Transverse colon (tissue), 4 donors: ENCODE results near the gene SURF6. TPM values are rescaled to one million over a fixed set of nuclear protein-coding genes. Genes with fewer than 3 reads are reported as not detected.

Source experiments
- DNase-seq: peaks from one replicate; pipeline ENCODE4 v3.0.0-alpha.2; 2019
- H3K27ac ChIP-seq, 4 donors: fragments of 200-600 bp; sonication (generic); 2 replicates each; pipeline ENCODE4 v1.5.1; 2016 to 2018; ENCODE audit warnings: inconsistent platforms in 4 of 4
- H3K27me3 ChIP-seq: fragments of 200-600 bp; sonication (generic); 2 replicates; pipeline ENCODE4 v1.5.1; 2017; ENCODE audit warnings: inconsistent platforms
- H3K36me3 ChIP-seq, 4 donors: fragments of 200-600 bp; sonication (generic); 2 replicates each; pipeline ENCODE4 v1.5.1; 2017 to 2019; ENCODE audit warnings: inconsistent platforms in 4 of 4
- H3K4me1 ChIP-seq, 4 donors: fragments of 200-600 bp; sonication (generic); 2 replicates each; pipeline ENCODE4 v1.5.1; 2017 to 2020; ENCODE audit warnings: inconsistent platforms in 4 of 4
- H3K4me3 ChIP-seq, 4 donors: fragments of 200-600 bp; sonication (generic); 1 replicate in 1 of 4; 2 replicates in 3 of 4; pipeline versions ENCODE4 v1.5.1 to v1.6.1; 2017 to 2019; ENCODE audit warnings: inconsistent platforms in 4 of 4
- H3K9me3 ChIP-seq, 2 donors: fragments of 200-600 bp; sonication (generic); 2 replicates each; pipeline ENCODE4 v1.5.1; 2017 to 2019; ENCODE audit warnings: inconsistent platforms in 2 of 2
- EP300 ChIP-seq: sonication (generic); formaldehyde crosslinking; IDR thresholded peaks from one replicate; pipeline ENCODE4 v1.6.1; 2017; ENCODE audit warnings: antibody characterized with exemption, low read depth
- POLR2A ChIP-seq: fragments of 450-650 bp; IDR thresholded peaks from one replicate; pipeline ENCODE4 v1.6.1; 2016; ENCODE audit warnings: antibody characterized with exemption, mild to moderate bottlenecking, moderate library complexity
- POLR2AphosphoS5 ChIP-seq, 3 donors: sonication (generic); formaldehyde crosslinking; IDR thresholded peaks; one replicate each; pipeline ENCODE4 v1.6.1; 2016; ENCODE audit warnings: antibody characterized with exemption in 3 of 3
- WGBS, 2 donors: methylation state at CpG; one replicate each; pipeline ENCODE4 v1.1.5; 2018; ENCODE audit warnings: low coverage in 1 of 2; 5-methylcytosine and 5-hydroxymethylcytosine counted together
- in situ Hi-C, 4 donors: fragments of 200-750 bp; cut with MboI; loops; one replicate each; pipeline versions ENCODE4 v1.15.0 to v1.15.1; 2017; ENCODE audit warnings: low sequenced_read_pairs in 3 of 4, low pct_ligation_motif_present in 1 of 4, low pct_unique_long_range_greater_than_20kb in 1 of 4
- intact Hi-C: fragments of 100-400 bp; cut with DNase I; formaldehyde crosslinking; loops from one replicate; pipeline ENCODE4 v1.15.1; 2023; ENCODE audit warnings: low total_unique reads
- total RNA-seq, 4 donors: library from RNA; depleted of rRNA; stranded (reverse); fragments of >200 nt; gene quantifications; one replicate each; pipeline ENCODE4 v1.1.0, GENCODE V29; 2016
- TF ChIP-seq, protein P1 (sequence below), 5 experiments: fragments of 200-600 bp in 3 of 5; fragments of 450-650 bp in 2 of 5; sonication (generic) in 3 of 5; IDR thresholded peaks; 1 replicate in 2 of 5; 2 replicates in 3 of 5; pipeline ENCODE4 v1.5.1; 2016 to 2017; ENCODE audit warnings: antibody characterized with exemption in 5 of 5, inconsistent platforms in 3 of 5, mild to moderate bottlenecking in 2 of 5, moderate library complexity in 1 of 5

SURF6 gene
- total RNA-seq, 4 donors from 2014 or later, result 18.1 to 61.3 (median 22.5) TPM

DNA sequence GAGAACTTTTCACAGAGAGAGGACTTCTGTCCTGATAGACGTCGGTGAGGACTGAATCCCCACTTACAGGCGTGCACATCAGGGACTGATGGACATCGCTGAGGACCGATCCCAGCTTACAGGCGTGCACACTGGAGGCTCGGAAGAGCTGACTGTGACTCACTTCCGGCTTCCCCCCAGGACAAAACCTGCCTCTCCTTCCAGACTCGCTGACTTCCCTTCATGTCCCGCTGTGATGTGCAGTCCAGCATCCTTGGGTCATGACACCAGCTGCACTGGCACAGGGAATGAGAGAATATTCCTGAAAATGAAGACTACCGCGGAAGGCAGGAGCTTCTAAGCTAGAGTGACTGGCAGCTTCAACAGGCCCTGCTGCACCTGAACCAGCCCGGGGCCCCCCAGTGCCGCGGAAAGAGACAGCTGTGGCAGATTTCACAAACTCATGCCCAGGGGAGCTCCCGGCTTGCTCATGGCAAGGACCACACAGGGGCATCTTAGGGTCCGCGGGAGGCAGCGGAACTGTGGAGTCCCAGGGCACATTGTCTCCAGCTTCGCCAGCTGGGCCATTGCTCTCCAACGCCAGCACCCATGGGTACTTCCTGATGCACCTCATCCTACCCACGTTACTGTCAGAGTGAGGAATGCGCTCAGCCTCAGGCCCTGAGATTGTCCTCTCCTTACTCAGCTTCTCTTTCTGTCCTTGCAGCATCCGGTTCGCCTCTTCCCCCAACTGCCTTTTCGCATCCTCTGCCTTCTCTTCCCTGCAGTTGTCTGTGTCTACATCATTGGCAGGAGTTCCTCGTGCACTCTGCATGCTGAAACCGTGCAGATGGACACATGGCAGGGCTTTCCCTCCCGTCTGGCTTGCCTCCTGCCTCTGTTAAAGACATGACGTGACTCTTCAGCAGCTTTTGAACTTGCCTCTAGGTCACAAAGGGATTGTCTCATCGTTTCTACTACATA lies 29.5 kb downstream of the SURF6 start:
- no peaks in the 10 kb centered on the region for H3K4me1 ChIP-seq
- DNase-seq, result no peak
- H3K27me3 ChIP-seq, result no peaks in the 10 kb centered on the region
- H3K4me3 ChIP-seq, result no peak overlapping the region
- H3K27ac ChIP-seq, result no peak overlapping the region
- 49 to 74% methylated on average over 6 to 25 of the region's 31 CpGs for WGBS, 2 donors
- intact Hi-C loops, result no loop called here
- no peaks in the 10 kb centered on the region for H3K36me3 ChIP-seq
- no peak for TF ChIP-seq EP300
- no peak for TF ChIP-seq POLR2AphosphoS5 (IDR thresholded peaks at IDR 0.05)
- TF ChIP-seq, protein P1, sequence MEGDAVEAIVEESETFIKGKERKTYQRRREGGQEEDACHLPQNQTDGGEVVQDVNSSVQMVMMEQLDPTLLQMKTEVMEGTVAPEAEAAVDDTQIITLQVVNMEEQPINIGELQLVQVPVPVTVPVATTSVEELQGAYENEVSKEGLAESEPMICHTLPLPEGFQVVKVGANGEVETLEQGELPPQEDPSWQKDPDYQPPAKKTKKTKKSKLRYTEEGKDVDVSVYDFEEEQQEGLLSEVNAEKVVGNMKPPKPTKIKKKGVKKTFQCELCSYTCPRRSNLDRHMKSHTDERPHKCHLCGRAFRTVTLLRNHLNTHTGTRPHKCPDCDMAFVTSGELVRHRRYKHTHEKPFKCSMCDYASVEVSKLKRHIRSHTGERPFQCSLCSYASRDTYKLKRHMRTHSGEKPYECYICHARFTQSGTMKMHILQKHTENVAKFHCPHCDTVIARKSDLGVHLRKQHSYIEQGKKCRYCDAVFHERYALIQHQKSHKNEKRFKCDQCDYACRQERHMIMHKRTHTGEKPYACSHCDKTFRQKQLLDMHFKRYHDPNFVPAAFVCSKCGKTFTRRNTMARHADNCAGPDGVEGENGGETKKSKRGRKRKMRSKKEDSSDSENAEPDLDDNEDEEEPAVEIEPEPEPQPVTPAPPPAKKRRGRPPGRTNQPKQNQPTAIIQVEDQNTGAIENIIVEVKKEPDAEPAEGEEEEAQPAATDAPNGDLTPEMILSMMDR (IDR thresholded peaks at IDR 0.05), result no peak
- no peak for TF ChIP-seq POLR2A
- no peaks in the 10 kb centered on the region for H3K9me3 ChIP-seq
- in situ Hi-C loops, result no loop called here

DNA sequence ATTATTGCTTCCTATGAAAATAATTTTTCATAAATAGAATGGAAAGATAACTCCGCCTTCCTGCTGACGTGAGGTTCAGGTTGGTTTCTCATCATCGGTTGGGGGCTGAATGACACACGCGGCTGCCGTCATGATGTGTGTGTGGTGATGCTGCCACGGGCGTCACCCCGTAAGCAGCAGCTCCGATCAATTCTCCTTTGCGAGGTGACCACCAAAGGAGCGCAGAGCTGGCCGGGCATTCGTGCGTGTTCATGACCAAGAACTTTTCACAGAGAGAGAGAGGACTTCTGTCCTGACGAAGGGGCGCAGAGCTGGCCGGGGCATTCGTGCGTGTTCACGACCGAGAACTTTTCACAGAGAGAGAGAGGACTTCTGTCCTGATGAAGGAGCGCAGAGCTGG lies 30.3 kb downstream of the SURF6 start:
- intact Hi-C loops, result no loop called here

DNA sequence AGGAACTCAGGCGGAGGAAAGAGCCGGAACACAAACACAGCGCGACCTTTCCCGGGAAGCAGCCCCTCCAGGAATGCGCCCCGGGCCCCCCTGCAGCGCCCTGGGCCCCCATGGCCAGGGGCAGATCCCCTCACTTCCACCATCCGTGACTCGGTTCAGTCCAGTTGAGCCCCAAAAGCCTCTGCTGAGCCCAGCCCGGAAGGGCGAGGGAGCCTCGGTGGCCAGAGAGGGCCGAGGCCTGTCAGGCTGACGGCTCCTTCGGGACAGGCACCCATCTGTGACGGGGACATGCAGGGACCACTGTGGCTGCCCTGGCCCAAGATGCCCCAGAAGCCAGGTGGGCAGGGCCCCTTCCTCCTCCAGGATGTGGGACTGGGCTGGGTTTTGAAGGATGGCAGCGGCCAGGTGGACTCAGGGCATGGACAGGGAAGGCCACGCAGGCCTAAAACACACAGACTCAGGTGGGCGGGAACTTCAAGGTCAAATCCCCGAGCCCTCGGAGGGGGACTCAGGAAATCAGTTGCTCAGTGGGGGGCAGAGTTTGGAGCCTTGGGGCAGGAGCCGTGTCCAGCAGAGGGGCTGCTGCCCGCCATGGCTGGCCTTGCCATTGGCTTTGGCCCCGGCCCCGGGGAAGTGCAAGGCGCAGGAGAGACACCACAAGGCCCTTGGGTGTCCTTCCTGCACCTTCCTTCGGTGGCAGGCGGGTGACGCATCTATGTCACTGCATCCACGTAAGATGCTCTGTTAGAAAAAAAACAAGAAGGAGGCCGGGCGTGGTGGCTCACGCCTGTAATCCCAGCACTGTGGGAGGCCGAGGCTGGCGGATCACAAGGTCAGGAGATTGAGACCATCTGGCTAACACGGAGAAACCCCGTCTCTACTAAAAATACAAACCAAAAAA lies 31.3 kb downstream of the SURF6 start:
- no peaks in the 10 kb centered on the region for H3K27me3 ChIP-seq
- no peak overlapping the region for H3K27ac ChIP-seq
- H3K4me3 ChIP-seq, result no peak overlapping the region
- in situ Hi-C loops, result no loop called here
- H3K36me3 ChIP-seq, result no peaks in the 10 kb centered on the region
- 65 to 91% methylated on average over 2 to 37 of the region's 38 CpGs for WGBS, 2 donors
- H3K9me3 ChIP-seq, result no peaks in the 10 kb centered on the region
- intact Hi-C loops, result no loop called here
- no peak for DNase-seq
- TF ChIP-seq POLR2A (no peak), POLR2AphosphoS5 (IDR thresholded peaks at IDR 0.05) (no peak), EP300 (no peak)
- TF ChIP-seq, protein P1 (IDR thresholded peaks at IDR 0.05), result no peak
- no peaks in the 10 kb centered on the region for H3K4me1 ChIP-seq

More for the DNA sequence above, 30.3 kb downstream of the SURF6 start:
- no peak for DNase-seq
- 78 to 84% methylated on average over 5 to 22 of the region's 23 CpGs for WGBS, 2 donors
- Histone ChIP-seq H3K36me3 (no peaks in the 10 kb centered on the region), H3K9me3 (no peaks in the 10 kb centered on the region), H3K4me3 (no peak overlapping the region), H3K27me3 (no peaks in the 10 kb centered on the region), H3K4me1 (no peaks in the 10 kb centered on the region), H3K27ac (no peak overlapping the region)
- in situ Hi-C loops, result no loop called here
- TF ChIP-seq POLR2AphosphoS5 (IDR thresholded peaks at IDR 0.05) (no peak), POLR2A (no peak), EP300 (no peak)
- TF ChIP-seq, protein P1 (IDR thresholded peaks at IDR 0.05), result no peak

DNA sequence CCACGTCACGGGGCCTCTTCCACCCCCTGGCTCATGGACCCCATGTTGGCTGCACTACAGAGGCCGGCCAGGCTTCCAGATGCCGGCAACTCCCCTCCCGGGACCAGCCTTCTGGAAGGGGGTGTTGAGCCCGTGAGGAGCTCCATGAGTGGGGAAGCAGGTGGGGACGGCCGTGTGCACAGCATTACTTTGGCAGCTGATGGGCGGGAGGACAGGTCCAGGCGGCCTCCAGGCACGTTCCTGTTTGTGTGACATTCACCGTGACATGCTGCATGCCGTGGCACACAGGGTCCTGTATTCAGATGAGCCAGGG lies 31.9 kb downstream of the SURF6 start:
- 80% methylated on average over 13 of the region's 13 CpGs; no CpG with 5 or more reads in 1 of the 2 donors for WGBS, 2 donors
- Histone ChIP-seq H3K27ac (no peak overlapping the region), H3K4me1 (no peaks in the 10 kb centered on the region), H3K36me3 (no peaks in the 10 kb centered on the region), H3K9me3 (no peaks in the 10 kb centered on the region), H3K27me3 (no peaks in the 10 kb centered on the region), H3K4me3 (no peak overlapping the region)
- no peak for DNase-seq
- no peak for TF ChIP-seq POLR2AphosphoS5 (IDR thresholded peaks at IDR 0.05)
- no peak for TF ChIP-seq POLR2A
- TF ChIP-seq, protein P1 (IDR thresholded peaks at IDR 0.05), result no peak
- no peak for TF ChIP-seq EP300
- in situ Hi-C loops (no loop called here), intact Hi-C loops (no loop called here)
